Measurements from ENCODE around the gene TCF7. TPM values are rescaled to one million over a fixed set of nuclear protein-coding genes. Genes with fewer than 3 reads are reported as not detected.

The TCF7 gene
- total RNA-seq, 1 donor from 2014 or later, result 0.52 TPM

GRCh38 chr5:134079748-134080581 lies 34.5 kb upstream of the TCF7 start:
- Histone ChIP-seq H3K27ac (ENCODE audit: low read depth, low read length) (no peak overlapping the region), H3K27me3 (ENCODE audit: control insufficient read depth in 3 of 3, insufficient read depth in 3 of 3, low read length in 3 of 3) (no peaks in the 10 kb centered on the region), H3K9me3 (ENCODE audit: control insufficient read depth in 3 of 3, low read length in 3 of 3) (no peaks in the 10 kb centered on the region)

GRCh38 chr5:134082264-134082992 lies 32.1 kb upstream of the TCF7 start:
- Histone ChIP-seq H3K4me1 (ENCODE audit: control insufficient read depth in 3 of 3, insufficient read depth in 3 of 3, low read length in 3 of 3) (peaks cover 0 to 7% (median 4%) of the 10 kb centered on the region in 3 donors), H3K27me3 (ENCODE audit: control insufficient read depth in 3 of 3, insufficient read depth in 3 of 3, low read length in 3 of 3) (no peaks in the 10 kb centered on the region), H3K4me3 (ENCODE audit: low read length in 3 of 3) (no peak overlapping the region), H3K9ac (ENCODE audit: low read depth in 1 of 3, low read length in 3 of 3) (no peak overlapping the region), H3K27ac (ENCODE audit: low read depth, low read length) (no peak overlapping the region), H3K9me3 (ENCODE audit: control insufficient read depth in 3 of 3, low read length in 3 of 3) (no peaks in the 10 kb centered on the region), H3K36me3 (ENCODE audit: control insufficient read depth in 3 of 3, insufficient read depth in 3 of 3, low read length in 3 of 3) (no peaks in the 10 kb centered on the region)

More at GRCh38 chr5:134079748-134080581, 34.5 kb upstream of the TCF7 start:
- Histone ChIP-seq H3K36me3 (ENCODE audit: control insufficient read depth in 3 of 3, insufficient read depth in 3 of 3, low read length in 3 of 3) (no peaks in the 10 kb centered on the region), H3K9ac (ENCODE audit: low read depth in 1 of 3, low read length in 3 of 3) (no peak overlapping the region), H3K4me3 (ENCODE audit: low read length in 3 of 3) (no peak overlapping the region), H3K4me1 (ENCODE audit: control insufficient read depth in 3 of 3, insufficient read depth in 3 of 3, low read length in 3 of 3) (peaks cover 0 to 7% (median 4%) of the 10 kb centered on the region in 3 donors)

GRCh38 chr5:134083517-134083916 lies 31.0 kb upstream of the TCF7 start:
- no peaks in the 10 kb centered on the region for H3K36me3 ChIP-seq (ENCODE audit: control insufficient read depth in 3 of 3, insufficient read depth in 3 of 3, low read length in 3 of 3)
- H3K27ac ChIP-seq (ENCODE audit: low read depth, low read length), result no peak overlapping the region
- H3K27me3 ChIP-seq (ENCODE audit: control insufficient read depth in 3 of 3, insufficient read depth in 3 of 3, low read length in 3 of 3), result no peaks in the 10 kb centered on the region
- H3K4me1 ChIP-seq (ENCODE audit: control insufficient read depth in 3 of 3, insufficient read depth in 3 of 3, low read length in 3 of 3), result no peaks in the 10 kb centered on the region
- H3K9me3 ChIP-seq (ENCODE audit: control insufficient read depth in 3 of 3, low read length in 3 of 3), result no peaks in the 10 kb centered on the region
- no peak overlapping the region for H3K4me3 ChIP-seq (ENCODE audit: low read length in 3 of 3)
- no peak overlapping the region for H3K9ac ChIP-seq (ENCODE audit: low read depth in 1 of 3, low read length in 3 of 3)

- no peak overlapping the region for H3K9ac ChIP-seq (ENCODE audit: low read depth in 1 of 3, low read length in 3 of 3)
- H3K36me3 ChIP-seq (ENCODE audit: control insufficient read depth in 3 of 3, insufficient read depth in 3 of 3, low read length in 3 of 3), result no peaks in the 10 kb centered on the region
- H3K9me3 ChIP-seq (ENCODE audit: control insufficient read depth in 3 of 3, low read length in 3 of 3), result no peaks in the 10 kb centered on the region
- H3K27me3 ChIP-seq (ENCODE audit: control insufficient read depth in 3 of 3, insufficient read depth in 3 of 3, low read length in 3 of 3), result no peaks in the 10 kb centered on the region
- H3K4me1 ChIP-seq (ENCODE audit: control insufficient read depth in 3 of 3, insufficient read depth in 3 of 3, low read length in 3 of 3), result no peaks in the 10 kb centered on the region
- no peak overlapping the region for H3K4me3 ChIP-seq (ENCODE audit: low read length in 3 of 3)
- no peak overlapping the region for H3K27ac ChIP-seq (ENCODE audit: low read depth, low read length)
Observed at GRCh38 chr5:134084022-134084565, 30.4 kb upstream of the TCF7 start.

DNA sequence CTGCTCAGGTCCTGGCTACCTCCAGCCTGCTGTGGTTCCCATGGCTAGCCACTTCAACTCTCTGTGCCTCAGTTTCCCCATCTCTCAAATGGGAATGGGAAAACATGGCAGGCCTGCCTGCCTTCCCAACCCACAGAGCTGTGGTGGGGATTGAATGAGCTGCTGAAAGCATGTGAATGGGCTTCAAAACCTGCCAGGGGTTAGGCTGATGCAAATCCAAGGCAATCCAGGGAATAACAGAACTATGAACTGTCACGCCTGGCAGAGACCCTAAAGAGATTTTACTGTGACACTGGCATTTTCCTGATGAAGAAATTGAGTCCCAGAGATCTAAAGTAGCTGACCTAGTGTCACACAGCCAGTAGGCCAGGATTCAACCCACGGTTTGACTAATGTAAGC lies 29.9 kb upstream of the TCF7 start:
- H3K9ac ChIP-seq (ENCODE audit: low read depth in 1 of 3, low read length in 3 of 3), result no peak overlapping the region
- no peaks in the 10 kb centered on the region for H3K4me1 ChIP-seq (ENCODE audit: control insufficient read depth in 3 of 3, insufficient read depth in 3 of 3, low read length in 3 of 3)

DNA sequence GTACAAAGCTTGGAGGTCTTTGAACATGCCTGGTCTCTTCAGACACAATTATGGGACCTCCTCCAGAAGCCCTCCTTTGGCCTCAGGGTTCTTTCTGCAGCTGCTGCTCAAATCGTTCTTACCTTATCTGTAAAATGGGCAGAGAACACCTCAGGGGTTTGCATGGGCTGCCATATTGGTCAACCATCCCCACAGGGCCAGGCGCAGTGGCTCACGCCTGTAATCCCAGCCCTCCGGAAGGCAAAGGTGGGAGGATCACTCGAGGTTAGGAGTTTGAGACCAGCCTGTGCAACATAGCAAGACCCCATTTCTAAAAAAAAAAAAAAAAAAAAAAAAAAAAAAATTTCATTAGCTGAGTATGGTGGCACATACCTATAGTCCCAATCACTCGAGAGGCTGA lies 29.1 kb upstream of the TCF7 start:
- H3K36me3 ChIP-seq (ENCODE audit: control insufficient read depth in 3 of 3, insufficient read depth in 3 of 3, low read length in 3 of 3), result no peaks in the 10 kb centered on the region
- H3K27me3 ChIP-seq (ENCODE audit: control insufficient read depth in 3 of 3, insufficient read depth in 3 of 3, low read length in 3 of 3), result no peaks in the 10 kb centered on the region
- H3K4me3 ChIP-seq (ENCODE audit: low read length in 3 of 3), result no peak overlapping the region
- no peak overlapping the region for H3K9ac ChIP-seq (ENCODE audit: low read depth in 1 of 3, low read length in 3 of 3)
- no peaks in the 10 kb centered on the region for H3K4me1 ChIP-seq (ENCODE audit: control insufficient read depth in 3 of 3, insufficient read depth in 3 of 3, low read length in 3 of 3)
- no peak overlapping the region for H3K27ac ChIP-seq (ENCODE audit: low read depth, low read length)
- no peaks in the 10 kb centered on the region for H3K9me3 ChIP-seq (ENCODE audit: control insufficient read depth in 3 of 3, low read length in 3 of 3)

More for the DNA sequence above, 29.9 kb upstream of the TCF7 start:
- no peak overlapping the region for H3K4me3 ChIP-seq (ENCODE audit: low read length in 3 of 3)
- H3K9me3 ChIP-seq (ENCODE audit: control insufficient read depth in 3 of 3, low read length in 3 of 3), result no peaks in the 10 kb centered on the region
- no peaks in the 10 kb centered on the region for H3K36me3 ChIP-seq (ENCODE audit: control insufficient read depth in 3 of 3, insufficient read depth in 3 of 3, low read length in 3 of 3)
- no peaks in the 10 kb centered on the region for H3K27me3 ChIP-seq (ENCODE audit: control insufficient read depth in 3 of 3, insufficient read depth in 3 of 3, low read length in 3 of 3)
- no peak overlapping the region for H3K27ac ChIP-seq (ENCODE audit: low read depth, low read length)

DNA sequence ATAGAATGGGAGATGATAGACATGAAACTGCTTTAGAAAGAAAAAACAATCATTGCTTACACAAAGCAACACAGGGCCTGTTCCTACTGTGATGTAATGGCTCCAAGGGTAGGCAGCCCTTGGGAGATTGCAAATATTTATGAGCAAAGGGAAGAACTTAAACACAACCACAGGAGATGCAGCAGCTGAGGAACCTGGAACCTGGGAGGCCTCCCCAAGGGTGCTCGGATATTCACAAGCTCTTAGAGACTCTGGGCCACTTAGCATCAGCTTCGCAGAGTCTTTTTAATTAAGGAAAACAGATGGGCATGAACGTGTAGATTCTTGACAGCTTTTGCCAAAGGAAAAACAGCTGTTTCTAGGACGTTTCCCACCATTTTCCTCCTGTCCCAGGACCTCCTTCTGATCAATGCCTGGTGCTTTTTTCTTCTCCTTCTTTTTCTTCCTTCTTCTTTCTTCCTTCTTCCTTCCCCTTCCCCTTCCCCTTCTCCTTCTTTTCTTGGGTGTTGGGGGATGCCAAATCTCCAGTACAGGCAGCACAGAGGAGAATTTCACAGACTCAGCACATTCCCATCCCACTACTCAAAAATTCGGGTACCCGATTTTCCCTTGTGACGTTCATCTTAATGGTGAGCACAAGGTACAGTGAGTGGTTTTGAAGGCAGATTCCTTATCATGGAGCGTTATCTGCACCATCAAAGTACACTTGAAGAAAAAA lies 28.1 kb upstream of the TCF7 start:
- Histone ChIP-seq H3K9me3 (ENCODE audit: control insufficient read depth in 3 of 3, low read length in 3 of 3) (no peaks in the 10 kb centered on the region), H3K27me3 (ENCODE audit: control insufficient read depth in 3 of 3, insufficient read depth in 3 of 3, low read length in 3 of 3) (no peaks in the 10 kb centered on the region), H3K4me1 (ENCODE audit: control insufficient read depth in 3 of 3, insufficient read depth in 3 of 3, low read length in 3 of 3) (no peaks in the 10 kb centered on the region), H3K4me3 (ENCODE audit: low read length in 3 of 3) (no peak overlapping the region), H3K9ac (ENCODE audit: low read depth in 1 of 3, low read length in 3 of 3) (no peak overlapping the region), H3K27ac (ENCODE audit: low read depth, low read length) (no peak overlapping the region), H3K36me3 (ENCODE audit: control insufficient read depth in 3 of 3, insufficient read depth in 3 of 3, low read length in 3 of 3) (no peaks in the 10 kb centered on the region)

DNA sequence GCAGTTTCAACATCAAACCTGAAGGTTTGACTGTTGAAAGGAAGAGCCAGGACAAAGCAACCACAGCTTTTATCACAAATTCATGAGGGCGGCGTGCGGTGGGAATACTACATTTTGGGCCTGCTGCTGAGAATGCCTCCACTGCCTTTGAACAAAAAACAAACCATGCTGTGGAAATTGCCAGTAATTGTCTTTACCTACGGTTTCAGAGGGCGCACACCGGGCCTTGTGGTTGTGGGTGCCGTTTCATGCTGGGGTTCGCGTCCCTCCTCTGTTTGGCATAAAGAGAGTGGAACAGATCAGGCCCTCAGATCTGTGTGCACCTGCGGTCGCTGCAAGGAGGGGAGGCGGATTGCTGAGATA lies 27.6 kb upstream of the TCF7 start:
- no peak overlapping the region for H3K27ac ChIP-seq (ENCODE audit: low read depth, low read length)
- no peaks in the 10 kb centered on the region for H3K4me1 ChIP-seq (ENCODE audit: control insufficient read depth in 3 of 3, insufficient read depth in 3 of 3, low read length in 3 of 3)
- no peak overlapping the region for H3K4me3 ChIP-seq (ENCODE audit: low read length in 3 of 3)
- H3K27me3 ChIP-seq (ENCODE audit: control insufficient read depth in 3 of 3, insufficient read depth in 3 of 3, low read length in 3 of 3), result no peaks in the 10 kb centered on the region
- H3K9me3 ChIP-seq (ENCODE audit: control insufficient read depth in 3 of 3, low read length in 3 of 3), result no peaks in the 10 kb centered on the region
- H3K9ac ChIP-seq (ENCODE audit: low read depth in 1 of 3, low read length in 3 of 3), result no peak overlapping the region
- H3K36me3 ChIP-seq (ENCODE audit: control insufficient read depth in 3 of 3, insufficient read depth in 3 of 3, low read length in 3 of 3), result no peaks in the 10 kb centered on the region

GRCh38 chr5:134088291-134088690 lies 26.2 kb upstream of the TCF7 start:
- H3K36me3 ChIP-seq (ENCODE audit: control insufficient read depth in 3 of 3, insufficient read depth in 3 of 3, low read length in 3 of 3), result no peaks in the 10 kb centered on the region
- H3K9ac ChIP-seq (ENCODE audit: low read depth in 1 of 3, low read length in 3 of 3), result no peak overlapping the region
- no peak overlapping the region for H3K4me3 ChIP-seq (ENCODE audit: low read length in 3 of 3)
- H3K27me3 ChIP-seq (ENCODE audit: control insufficient read depth in 3 of 3, insufficient read depth in 3 of 3, low read length in 3 of 3), result no peaks in the 10 kb centered on the region
- H3K9me3 ChIP-seq (ENCODE audit: control insufficient read depth in 3 of 3, low read length in 3 of 3), result no peaks in the 10 kb centered on the region
- no peak overlapping the region for H3K27ac ChIP-seq (ENCODE audit: low read depth, low read length)
- no peaks in the 10 kb centered on the region for H3K4me1 ChIP-seq (ENCODE audit: control insufficient read depth in 3 of 3, insufficient read depth in 3 of 3, low read length in 3 of 3)
